Activated CD4-positive, alpha-beta T cell treated with anti-CD3 and anti-CD28 coated beads, Interleukin-2, amount 50 U/mL, for 48 hours (primary cell): Measurements from ENCODE around the gene KCNK16.

Experiments used
- DNase-seq, 2 experiments: peaks; one replicate each; pipeline ENCODE4 v3.0.0-alpha.2; 2020

The KCNK16 gene

DNA sequence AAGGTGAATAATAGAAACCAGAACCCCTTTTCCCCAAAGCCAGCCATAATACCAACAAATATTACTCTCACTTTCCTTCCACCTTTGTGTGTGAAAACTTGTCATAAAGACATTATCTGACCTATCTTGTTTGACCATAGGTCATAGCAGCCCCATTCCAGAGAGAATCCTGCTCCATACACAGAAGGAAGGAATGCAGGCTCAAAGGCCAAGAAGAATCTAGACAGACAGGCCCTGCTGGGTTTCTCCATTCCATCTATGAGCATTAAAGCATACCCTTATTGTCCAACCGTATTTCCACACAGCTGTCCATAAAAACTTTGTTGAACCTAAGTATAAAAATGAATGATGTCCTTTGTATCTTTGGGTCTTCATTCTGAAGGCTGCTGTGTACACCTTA, 52.5 kb downstream of the KCNK16 start:
- no peak for DNase-seq

DNA sequence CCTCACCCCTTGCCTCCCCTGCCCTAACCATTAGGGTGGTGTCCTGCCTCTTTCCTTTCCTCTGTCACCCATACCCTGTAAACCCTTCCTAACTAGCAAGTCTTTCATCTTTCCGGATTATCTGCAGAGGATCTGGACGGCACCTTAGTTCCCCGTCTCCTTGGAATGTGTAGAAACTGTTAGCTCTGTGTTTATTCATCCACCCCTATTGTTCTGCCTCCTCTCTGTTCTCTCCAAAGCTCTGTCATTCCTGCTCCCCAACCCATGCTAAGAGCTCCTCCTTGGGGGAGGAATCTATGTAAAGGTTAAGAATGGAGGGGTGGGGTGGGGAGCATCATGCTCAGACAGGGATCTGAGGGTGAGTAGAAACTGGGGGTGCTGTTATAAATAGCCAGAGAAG, 53.8 kb downstream of the KCNK16 start:
- DNase-seq = no peak

DNA sequence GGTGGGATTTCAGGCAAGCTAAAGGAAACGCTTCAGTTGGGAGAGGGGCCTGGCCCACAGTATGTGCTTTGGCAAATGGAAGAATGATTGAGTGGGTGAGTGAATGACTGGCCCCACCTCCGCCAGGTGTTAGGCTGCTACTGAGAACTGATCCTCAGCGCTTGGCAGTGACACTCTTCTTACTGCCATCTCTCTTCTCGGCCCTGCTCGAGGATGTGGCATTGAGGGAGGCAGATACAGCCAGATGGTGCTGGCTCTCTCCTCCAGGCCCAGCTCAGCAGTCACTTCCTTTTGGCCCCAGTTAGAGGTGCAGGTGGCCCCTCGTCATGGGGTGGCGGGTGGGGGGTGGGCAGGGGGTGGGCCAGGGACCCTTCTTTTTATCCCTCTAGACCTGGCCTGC, 54.3 kb downstream of the KCNK16 start:
- DNase-seq = no peak

DNA sequence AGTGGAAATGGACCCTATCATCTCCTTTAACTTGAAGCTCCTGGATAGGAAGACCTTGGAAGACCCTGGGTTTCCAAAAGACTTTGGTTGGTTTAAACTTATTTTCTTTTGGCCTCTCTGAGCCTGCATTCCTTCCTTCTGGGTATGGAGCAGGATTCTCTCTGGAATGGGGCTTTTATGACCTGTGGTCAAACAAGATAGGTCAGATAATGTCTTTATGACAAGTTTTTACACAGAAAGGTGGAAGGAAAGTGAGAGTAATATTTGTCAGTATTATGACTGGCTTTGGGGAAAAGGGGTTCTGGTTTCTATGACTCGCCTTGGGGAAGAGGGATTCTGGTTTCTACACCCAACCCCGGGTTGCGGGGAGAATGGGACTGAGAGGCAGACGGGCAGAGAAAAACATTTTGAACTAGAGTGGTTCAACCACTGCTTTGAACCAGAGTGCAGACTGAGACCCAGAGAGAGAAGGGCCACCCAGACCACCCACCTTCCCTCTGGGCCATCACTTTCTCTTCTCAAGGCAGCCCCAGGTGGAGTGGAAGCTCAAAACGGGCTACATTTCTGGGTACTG, 55.6 kb downstream of the KCNK16 start:
- DNase-seq = peak; percentile 5 to 14

DNA sequence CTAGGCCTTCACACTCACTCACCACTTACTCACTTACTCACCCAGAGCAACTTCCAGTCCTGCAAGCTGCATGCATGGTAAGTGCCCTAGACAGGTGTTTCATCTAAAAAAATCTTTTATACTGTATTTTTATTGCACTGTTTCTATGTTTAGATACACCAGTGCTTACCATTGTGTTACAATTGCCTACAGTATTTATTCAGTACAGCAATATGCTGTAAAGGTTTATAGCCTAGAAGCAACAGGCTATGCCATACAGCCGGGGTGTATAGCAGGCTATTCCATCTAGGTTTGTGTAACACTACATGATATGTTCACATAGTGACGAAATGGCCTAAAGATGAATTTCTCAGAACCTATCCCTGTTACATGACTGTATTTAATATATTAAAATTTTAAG, 56.1 kb downstream of the KCNK16 start:
- no peak for DNase-seq
